Ramos (cell line): ENCODE measurements around the gene SLC7A8.
"Not testable (repeated sequence)": the region's sequence is repeated elsewhere in the genome, so short reads cannot be mapped to it uniquely, and the experiment has no call there.

Experiments used
- in situ Hi-C: fragments of 300-500 bp; cut with MboI; formaldehyde crosslinking; loops from one replicate; pipeline ENCODE4 v1.14.3; 2022; ENCODE audit warnings: low sequenced_read_pairs; ENCODE audit not compliant: unreplicated experiment

The SLC7A8 gene

DNA sequence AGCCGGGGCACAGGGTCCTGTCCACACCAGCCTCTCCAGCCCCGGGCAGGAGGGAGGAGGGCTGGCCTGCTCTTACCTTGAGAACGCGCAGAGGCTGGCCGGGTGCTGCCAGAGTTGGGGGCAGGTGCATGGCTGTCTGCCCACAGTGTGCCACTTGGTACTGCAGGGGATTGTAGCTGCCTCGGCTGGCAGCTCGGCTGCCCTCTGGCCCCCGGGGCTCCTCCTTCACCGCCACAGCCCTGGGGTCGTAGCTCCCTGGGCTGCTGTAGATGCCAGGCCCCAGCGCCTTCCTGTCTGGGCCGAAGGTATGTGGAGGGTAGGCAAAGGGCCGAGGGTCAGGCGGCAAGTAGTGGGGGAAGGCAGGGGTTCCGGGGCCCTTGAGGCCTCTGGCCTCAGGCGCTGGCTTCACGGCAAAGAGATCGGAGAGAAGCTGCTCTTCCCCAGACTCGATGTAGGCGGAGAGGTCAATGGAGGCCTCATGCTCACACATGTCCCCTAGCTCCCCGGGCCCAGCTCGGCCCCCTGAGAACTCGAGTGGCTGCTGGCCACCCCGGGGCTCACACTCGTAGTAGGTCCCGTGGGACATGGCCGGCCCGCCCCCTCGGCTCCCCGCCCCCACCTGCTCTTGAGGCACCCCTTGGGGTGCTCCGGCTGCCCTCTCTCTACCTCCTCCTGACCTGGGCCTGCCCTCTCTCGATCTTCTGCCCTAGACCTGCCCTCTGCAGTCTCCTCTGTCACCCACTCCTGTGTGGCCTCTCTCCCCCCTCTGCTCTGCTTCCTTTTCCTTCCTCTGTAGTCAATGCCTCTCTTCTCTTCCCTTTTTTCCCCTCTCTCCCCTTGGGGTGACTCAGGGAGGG is 64.7 kb downstream of the SLC7A8 start, which contains the start of gene CEBPE:
CEBPE (minus strand) TSS at position 750 of the 857 bp plus-strand sequence; CDS start at position 586, 164 bp downstream.
- in situ Hi-C loops: no loop called here

DNA sequence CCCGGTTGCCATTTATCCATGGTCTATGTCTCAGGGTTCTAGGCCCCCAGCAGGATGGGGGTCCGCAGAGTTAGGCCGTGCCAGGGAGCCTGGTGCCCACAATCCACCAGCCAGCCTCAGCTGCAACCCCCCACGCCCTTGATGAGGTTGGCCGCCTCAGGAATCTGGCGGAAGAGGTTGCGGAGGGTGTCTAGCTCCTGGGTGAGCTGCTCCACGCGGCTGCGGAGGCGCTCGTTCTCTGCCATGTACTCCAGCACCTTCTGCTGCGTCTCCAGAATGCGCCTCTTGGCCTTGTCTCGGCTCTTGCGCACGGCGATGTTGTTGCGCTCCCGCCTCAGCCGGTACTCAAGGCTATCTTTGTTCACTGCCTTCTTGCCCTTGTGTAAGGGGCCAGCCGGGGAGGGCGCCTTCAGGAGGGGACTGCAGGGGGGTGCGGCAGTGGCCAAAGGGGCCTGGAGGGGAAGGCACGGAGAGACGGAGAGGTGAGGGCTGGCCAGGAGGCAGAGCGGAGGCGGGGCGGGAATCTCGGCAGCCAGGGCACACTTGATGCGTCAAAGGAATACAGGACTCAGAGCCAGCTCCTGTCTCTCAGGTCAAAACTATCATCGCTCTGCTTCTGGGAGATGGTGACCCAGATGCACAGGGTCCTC is 66.0 kb downstream of the SLC7A8 start:
- in situ Hi-C loops: no loop called here

DNA sequence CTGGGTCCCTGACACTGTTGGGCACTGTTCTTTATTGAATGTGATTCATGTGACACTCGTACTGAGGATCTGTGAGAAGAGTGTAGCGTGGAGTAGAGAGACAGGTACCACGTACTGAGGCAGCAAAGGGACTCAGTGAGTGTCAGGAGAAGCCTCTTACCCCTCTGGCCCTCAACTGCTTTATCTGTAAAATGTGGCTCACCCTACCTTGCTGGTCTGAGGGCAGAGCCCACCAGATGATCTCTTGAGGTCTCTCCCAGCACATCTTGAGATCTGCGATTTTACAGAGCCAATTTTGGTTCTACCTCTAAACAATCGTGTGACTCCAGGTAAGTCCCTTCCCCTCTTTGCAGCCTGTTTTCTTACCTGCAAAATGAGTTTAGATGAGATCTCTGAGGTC is 67.5 kb downstream of the SLC7A8 start:
- in situ Hi-C loops: no loop called here

DNA sequence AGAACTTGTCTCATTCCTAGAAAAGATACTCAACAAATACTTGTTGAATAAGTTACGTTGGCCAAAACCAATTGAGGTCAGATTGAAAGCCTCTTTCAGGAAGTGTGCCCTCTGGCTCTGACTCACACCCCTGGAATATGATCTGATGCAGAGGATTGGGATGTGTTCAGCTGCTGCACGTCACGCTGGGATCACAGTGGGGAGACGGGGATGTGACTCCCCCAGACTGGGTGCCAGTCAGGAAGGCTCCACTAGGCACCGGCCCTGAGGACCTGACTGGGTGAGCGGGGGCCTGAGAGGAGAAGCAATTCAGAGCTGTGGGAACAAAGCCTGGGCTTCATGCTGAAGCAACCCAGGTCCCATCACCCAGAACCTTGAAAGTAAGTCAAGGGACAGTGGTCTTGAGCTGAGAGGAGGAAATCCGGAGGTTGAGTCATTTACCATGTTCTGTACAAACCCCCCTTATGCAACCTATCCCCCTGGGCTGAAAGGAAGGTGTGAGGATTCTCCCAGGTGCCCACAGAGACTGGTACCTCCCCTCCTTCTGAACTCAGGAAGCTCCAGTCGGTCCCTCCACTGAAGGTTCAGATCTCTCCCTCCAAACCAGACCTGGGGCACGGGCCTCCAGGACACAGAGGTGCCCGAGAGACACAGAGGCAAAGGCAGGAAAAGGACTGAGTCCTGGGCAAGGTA is 68.3 kb downstream of the SLC7A8 start:
- in situ Hi-C loops: no loop called here

DNA sequence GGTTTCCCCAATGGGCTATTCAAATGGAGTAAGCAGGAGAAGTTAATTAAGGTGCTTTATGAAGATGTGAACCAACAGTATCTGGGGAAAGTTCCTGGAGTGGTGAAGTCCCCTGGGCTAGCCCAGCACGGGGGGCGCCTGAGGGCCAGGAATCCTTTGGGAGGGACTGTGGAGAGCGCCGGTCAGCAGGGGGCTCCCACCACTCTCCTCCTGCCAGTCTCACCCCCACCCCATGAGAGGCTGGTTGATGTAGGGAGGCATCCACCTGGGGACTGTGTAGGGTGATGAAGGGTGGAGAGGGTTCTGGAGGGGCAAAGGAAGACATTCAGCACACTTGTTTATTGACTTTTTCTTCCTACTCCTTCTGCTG is 68.8 kb downstream of the SLC7A8 start:
- in situ Hi-C loops: no loop called here

DNA sequence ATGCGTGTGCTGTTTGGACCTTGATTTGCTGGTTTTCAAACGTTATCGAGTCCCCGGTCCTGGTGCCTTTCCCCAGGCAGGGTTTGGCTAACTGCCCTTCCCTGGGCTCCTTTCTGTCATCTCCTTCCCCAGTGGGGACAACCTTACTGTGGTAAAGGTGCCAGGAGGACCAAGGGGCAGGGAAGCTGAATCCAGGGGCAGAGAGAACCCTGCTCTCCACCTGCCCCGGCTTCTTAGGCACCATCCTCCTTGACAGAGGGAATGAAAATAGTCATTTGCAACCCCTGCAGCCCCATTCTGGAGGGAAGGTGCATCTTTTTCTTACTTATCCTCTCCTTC is 69.4 kb downstream of the SLC7A8 start:
- in situ Hi-C loops: no loop called here

DNA sequence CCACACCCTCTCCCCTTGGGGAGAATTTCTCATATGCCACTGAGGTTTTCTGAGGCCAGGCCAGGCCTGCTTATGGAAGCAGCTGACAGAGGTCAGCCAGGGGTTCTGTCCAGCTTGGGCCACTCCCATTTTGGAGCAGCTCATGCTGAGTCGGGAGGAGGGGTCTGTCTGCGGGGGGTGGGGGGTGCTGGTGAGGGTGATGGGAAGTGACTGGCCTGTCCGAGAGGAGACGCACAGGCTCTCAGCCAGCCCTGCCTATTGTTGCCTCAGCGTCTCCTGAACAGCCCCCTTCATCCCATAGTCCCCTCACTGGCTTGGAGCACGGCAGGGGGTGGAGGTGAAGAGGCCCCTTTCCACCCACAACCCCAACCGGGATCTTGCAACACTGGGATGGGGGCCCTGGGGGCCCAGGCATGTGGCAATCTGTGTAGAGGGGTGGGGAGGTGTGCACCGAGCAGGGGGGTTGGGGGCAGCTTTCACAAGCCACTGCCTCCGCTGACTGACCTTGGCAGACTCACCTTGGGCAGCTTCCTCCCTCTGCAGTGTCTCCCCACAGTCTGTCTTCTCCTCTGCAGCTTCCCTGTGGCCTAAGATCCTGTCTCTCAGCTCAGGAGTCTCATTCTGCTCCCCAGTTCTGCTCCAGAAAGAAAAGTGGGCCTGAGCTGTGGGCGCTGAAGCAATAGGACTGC is 69.9 kb downstream of the SLC7A8 start:
- in situ Hi-C loops: no loop called here

DNA sequence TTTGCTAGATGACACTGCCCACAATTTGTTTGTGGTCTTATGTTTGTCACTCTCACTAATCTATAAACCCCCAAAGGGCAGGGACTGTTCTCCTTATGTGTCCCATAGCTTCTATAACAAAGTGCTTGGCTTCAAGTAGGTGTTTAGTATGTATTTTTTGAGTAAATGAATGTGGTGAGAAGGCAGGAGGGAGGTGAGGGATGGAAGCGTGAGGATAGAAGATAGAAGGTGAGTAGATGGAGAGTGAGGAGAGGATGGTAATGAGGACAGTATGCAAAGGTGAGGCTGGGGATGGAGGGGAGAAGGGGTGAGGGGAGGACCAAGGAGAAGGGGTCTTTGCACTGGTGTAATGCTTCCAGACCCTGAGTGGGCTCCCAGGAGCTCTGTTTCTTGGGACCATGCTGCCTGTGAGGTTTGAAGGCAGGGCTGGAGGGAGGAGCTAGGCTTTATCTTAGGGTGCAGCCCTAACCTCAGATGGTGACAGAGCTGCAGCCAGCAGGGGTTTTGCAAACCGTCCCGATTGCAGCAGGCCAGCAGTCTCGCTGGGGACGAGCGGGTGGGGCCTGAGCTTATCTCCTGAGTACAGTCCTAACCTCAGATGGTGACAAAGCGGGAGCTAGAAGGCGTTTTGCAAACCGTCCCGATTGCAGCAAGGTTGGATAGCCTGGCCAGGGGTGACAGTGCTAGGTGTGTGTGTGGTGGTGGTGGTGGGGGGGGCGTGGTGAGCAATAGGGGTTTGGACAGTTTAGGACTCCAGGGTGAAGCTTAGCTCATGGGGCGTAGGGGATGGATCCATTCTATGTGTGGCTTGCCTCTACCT is 70.9 kb downstream of the SLC7A8 start:
- in situ Hi-C loops: no loop called here

DNA sequence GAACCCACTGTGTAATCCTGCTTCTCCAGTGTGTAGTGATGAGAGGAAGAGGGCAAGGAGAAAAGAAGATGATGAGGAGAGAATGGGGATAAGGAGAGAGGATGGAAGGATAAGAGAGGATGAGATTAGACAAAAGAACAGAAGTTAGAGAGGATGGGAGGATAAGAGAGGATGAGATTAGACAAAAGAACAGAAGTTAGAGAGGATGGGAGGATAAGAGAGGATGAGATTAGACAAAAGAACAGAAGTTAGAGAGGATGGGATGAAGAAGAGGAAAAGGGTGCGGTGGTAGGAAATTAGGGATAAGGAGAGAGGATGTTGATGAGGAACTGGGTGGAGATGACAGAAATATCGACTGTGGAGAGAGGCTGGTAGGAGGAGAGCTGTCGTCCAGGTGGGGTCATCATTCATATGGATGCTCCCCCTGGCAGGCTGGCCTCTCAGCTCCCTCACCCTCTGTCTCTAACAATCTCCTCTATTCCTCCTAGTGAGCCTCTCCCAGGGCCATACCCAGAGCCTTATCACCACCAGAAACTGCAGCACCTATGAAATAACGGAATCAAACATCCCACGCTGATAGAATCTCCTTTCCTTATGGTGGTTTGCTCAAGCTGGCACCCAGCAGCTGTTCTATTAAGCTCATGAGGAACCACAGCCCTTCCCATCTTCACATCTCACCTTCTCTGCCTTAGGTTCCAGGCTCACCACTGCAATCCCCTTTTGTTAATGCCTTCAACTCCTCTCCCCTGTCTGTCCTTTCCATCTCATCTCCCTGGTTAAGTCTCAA is 72.7 kb downstream of the SLC7A8 start:
- in situ Hi-C loops: no loop called here

DNA sequence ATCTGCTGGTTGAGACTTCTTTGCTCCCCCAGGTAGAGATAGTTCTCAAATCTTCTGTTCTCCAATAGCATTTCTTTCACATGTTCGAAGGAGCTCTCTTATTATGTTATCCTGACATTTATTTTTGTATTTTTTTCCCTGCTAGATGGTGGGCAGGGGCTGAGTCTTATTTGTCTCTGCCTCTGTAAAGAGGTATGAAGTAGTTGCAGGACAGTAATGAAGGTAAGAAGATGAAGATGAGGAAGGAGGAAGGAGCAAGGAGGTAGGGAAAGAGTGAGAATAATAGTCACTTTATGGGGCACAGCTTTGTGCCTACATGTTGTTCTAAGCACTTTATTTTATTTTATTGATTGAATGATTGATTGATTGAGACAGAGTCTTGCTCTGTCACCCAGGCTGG is 73.7 kb downstream of the SLC7A8 start:
- in situ Hi-C loops: no loop called here

DNA sequence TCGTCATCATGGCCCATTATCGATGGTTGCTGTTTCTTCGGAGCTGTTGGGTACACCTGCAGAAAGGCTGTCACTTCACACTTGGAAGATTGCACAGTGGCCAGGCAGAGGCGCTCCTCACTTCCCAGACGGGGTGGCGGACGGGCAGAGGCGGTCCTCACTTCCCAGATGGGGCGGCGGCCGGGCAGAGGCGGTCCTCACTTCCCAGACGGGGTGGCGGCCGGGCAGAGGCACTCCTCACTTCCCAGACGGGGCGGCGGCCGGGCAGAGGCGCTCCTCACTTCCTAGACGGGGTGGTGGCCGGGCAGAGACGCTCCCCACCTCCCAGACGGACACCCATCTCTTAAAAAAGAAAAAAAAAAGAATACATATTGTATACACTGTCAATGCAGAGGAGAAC is 75.3 kb downstream of the SLC7A8 start:
- in situ Hi-C loops: not testable (repeated sequence)

DNA sequence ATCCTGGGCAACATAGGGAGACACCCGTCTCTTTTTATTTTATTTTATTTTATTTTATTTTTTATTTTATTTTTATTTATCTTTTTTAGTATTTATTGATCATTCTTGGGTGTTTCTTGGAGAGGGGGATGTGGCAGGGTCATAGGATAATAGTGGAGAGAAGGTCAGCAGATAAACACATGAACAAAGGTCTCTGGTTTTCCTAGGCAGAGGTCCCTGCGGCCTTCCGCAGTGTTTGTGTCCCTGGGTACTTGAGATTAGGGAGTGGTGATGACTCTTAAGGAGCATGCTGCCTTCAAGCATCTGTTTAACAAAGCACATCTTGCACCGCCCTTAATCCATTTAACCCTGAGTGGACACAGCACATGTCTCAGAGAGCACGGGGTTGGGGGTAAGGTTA is 75.8 kb downstream of the SLC7A8 start:
- in situ Hi-C loops: not testable (repeated sequence)

DNA sequence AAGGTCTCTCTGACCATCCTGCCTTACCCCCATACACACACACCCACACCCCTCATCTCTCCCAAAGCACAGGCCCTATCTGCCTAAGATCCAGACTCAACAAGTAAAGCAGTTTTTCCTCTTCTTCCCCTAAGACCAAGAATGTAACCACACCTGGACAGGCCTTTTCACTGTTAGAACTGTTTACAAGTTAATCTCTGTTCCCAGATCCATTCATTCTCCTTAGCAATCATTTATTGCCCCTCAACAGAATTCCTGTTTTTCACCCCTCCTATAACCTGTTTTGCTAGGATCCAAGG is 76.8 kb downstream of the SLC7A8 start:
- in situ Hi-C loops: no loop called here

DNA sequence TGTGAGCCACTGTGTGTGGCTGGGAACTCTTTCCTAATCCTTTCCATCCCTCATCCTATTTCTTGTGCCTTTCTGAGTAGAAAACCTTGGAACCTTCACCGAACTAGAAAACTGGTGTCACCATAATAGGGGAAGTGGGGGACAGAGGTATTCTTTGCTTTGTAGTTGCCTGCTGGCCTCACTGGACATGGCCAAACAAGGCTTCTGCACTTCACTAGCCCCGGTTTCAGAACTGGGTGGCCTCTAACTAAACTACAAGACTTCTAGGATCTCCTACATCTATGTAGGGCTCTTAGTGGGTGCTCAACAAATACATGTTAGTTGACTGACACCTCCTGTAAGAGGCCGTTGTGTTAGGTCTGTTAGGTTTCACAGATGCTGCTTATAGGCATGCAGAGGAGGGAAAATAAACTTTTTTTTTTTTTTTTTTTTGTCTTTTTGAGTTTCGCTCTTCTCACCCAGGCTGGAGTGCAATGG is 78.1 kb downstream of the SLC7A8 start:
- in situ Hi-C loops: no loop called here

DNA sequence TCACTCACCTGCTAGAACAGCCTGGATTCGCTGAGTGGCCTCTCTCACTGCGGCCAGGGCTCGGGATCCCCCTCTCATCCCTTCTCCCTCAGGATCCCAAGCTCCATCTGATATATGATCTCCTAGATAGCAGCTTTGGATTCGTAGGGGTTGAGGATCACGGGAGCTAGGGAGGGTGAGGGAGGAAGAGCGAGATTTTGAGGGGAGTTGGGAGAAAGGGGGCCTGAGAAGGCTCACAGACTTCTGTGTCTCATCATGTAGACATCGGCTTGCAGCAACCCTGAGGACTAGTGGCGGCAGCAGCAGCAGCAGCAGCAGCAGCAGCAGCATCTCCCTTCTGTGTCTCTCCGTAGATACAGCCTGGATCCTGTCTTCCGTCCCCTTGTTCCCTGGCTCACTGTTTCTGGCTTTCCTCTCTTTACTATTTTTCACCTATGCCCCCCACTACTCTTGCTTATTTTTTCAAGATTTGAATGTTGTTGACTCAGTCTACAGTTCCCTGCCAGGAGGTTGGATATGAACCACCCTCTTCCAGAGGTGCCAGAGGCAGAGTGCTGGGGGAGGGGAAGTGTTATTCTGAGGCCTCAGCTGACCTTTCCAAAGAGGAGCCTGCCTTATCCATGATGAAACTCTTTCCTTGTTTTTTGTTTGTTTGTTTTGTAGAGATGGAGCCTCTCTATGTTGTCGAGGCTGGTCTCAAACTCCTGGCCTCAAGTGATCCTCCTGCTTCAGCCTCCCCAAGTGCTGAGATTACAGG is 78.7 kb downstream of the SLC7A8 start, which contains the start of gene CIROP:
CIROP (minus strand) TSS at position 399 of the 757 bp plus-strand sequence; CDS start at position 330, 69 bp downstream.
- in situ Hi-C loops: no loop called here

DNA sequence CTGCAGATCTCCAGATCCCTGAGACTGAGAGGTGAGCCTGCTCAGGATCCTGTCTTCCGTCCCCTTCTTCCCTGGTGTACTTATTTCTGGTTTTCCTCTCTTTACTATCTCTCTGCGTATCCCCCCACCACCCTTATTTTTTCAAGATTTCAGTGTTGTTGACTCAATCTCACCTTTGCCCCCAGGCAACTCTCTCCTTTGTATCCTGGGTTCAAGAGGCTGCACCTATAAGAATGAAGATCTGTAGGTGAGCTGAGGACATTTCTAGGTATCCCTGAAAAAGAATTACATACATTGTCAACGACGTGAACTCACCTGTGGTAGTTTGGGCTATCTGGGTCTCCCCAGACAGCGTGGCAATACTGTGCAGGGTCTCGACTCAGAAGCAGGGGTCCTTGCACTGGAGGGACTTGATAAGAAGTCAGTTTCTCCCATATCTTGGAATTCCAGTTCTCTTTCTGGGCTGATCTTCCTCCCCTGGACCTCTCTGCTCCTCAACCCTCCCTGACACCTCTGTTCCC is 79.3 kb downstream of the SLC7A8 start:
- in situ Hi-C loops: no loop called here

DNA sequence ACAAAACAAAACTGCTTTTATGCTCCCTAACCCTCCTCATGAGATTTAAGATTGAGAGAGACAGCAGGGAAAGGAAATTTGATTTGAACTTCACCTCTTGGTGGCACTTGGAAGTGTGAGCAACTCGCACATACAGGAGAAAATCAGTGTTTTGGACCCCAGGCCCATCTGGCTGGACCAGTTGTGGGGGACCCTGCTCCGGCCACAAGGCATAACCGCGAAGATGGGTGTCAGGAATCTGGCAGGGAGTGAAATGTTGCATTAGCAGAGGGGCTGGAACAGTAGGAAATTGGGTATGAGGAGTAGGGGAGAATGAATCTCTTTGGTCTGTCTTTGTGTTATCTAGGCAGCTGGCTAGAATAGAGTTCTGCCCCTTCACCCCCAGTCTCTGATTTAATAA is 79.9 kb downstream of the SLC7A8 start:
- in situ Hi-C loops: no loop called here

DNA sequence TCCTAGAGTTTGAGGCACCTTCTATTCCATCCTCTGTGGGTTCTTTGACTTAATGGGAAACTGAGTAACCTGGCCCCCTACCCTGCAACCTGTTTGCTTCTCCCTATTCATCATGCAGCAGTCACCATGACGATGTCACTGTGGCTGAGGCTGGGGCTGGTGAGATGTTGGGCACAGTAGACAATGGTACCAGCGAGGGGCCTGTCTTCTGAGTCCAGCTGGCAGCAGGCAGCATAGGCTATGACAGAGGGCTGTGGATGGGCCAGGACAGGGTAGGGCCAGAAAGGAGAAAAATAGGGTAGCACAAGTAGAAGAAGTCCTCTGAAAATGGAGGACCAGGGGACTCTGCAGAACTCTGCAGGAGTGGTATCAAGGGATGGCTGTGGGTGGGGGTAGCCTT is 80.7 kb downstream of the SLC7A8 start:
- in situ Hi-C loops: no loop called here
